ENCODE results near the gene WASHC3. TPM values are rescaled to one million over a fixed set of nuclear protein-coding genes. Genes with fewer than 3 reads are reported as not detected.

The WASHC3 gene
- total RNA-seq, 4 donors from 2014 or later: 39.7 to 63.1 (median 55.0) TPM

GRCh38 chr12:101997102-101997501 is 64.7 kb downstream of the WASHC3 start:
- no peaks in the 10 kb centered on the region for H3K9me3 ChIP-seq
- H3K36me3 ChIP-seq: no peaks in the 10 kb centered on the region
- 93% methylated on average over 5 of the region's 5 CpGs for WGBS
- TF ChIP-seq POLR2AphosphoS5 (IDR thresholded peaks at IDR 0.05): no peak
- no peak for TF ChIP-seq EP300 (IDR thresholded peaks at IDR 0.05)
- no peak for TF ChIP-seq CTCF (IDR thresholded peaks at IDR 0.05)
- no peak for TF ChIP-seq POLR2A (IDR thresholded peaks at IDR 0.05)
- H3K4me3 ChIP-seq: no peak overlapping the region
- no peaks in the 10 kb centered on the region for H3K4me1 ChIP-seq
- H3K27ac ChIP-seq: no peak overlapping the region
- DNase-seq (ENCODE audit: low spot score in 2 of 2): no peak
- no peaks in the 10 kb centered on the region for H3K27me3 ChIP-seq

GRCh38 chr12:101995684-101996083 is 66.1 kb downstream of the WASHC3 start:
- TF ChIP-seq POLR2A (IDR thresholded peaks at IDR 0.05): no peak
- no peak for TF ChIP-seq POLR2AphosphoS5 (IDR thresholded peaks at IDR 0.05)
- TF ChIP-seq EP300 (IDR thresholded peaks at IDR 0.05): no peak
- no peak for TF ChIP-seq CTCF (IDR thresholded peaks at IDR 0.05)
- H3K4me3 ChIP-seq: no peak overlapping the region
- WGBS: 68% methylated on average over 4 of the region's 4 CpGs

GRCh38 chr12:101992091-101992490 is 69.7 kb downstream of the WASHC3 start:
- WGBS: 60% methylated on average over 2 of the region's 2 CpGs
- Histone ChIP-seq H3K27ac (no peak overlapping the region), H3K27me3 (no peaks in the 10 kb centered on the region), H3K4me3 (no peak overlapping the region), H3K36me3 (no peaks in the 10 kb centered on the region), H3K4me1 (no peaks in the 10 kb centered on the region), H3K9me3 (no peaks in the 10 kb centered on the region)
- no peak for DNase-seq (ENCODE audit: low spot score in 2 of 2)
- TF ChIP-seq POLR2A (IDR thresholded peaks at IDR 0.05): no peak
- no peak for TF ChIP-seq POLR2AphosphoS5 (IDR thresholded peaks at IDR 0.05)
- no peak for TF ChIP-seq EP300 (IDR thresholded peaks at IDR 0.05)
- TF ChIP-seq CTCF (IDR thresholded peaks at IDR 0.05): no peak

More at GRCh38 chr12:101995684-101996083, 66.1 kb downstream of the WASHC3 start:
- no peak overlapping the region for H3K27ac ChIP-seq
- DNase-seq (ENCODE audit: low spot score in 2 of 2): no peak
- H3K27me3 ChIP-seq: no peaks in the 10 kb centered on the region
- no peaks in the 10 kb centered on the region for H3K36me3 ChIP-seq
- H3K4me1 ChIP-seq: no peaks in the 10 kb centered on the region
- no peaks in the 10 kb centered on the region for H3K9me3 ChIP-seq

- TF ChIP-seq POLR2A (IDR thresholded peaks at IDR 0.05) (no peak), CTCF (IDR thresholded peaks at IDR 0.05) (no peak), POLR2AphosphoS5 (IDR thresholded peaks at IDR 0.05) (no peak), EP300 (IDR thresholded peaks at IDR 0.05) (no peak)
- DNase-seq (ENCODE audit: low spot score in 2 of 2): no peak
Observed at GRCh38 chr12:101982307-101982706, 79.5 kb downstream of the WASHC3 start.

GRCh38 chr12:101981868-101982267 is 79.9 kb downstream of the WASHC3 start:
- H3K27ac ChIP-seq: no peak overlapping the region
- H3K4me3 ChIP-seq: no peak overlapping the region
- TF ChIP-seq POLR2A (IDR thresholded peaks at IDR 0.05) (no peak), CTCF (IDR thresholded peaks at IDR 0.05) (no peak), EP300 (IDR thresholded peaks at IDR 0.05) (no peak), POLR2AphosphoS5 (IDR thresholded peaks at IDR 0.05) (no peak)
- DNase-seq (ENCODE audit: low spot score in 2 of 2): no peak
- no peaks in the 10 kb centered on the region for H3K27me3 ChIP-seq
- peaks cover 2% of the 10 kb centered on the region for H3K4me1 ChIP-seq
- no peaks in the 10 kb centered on the region for H3K36me3 ChIP-seq
- WGBS: 68% methylated on average over 2 of the region's 2 CpGs
- no peaks in the 10 kb centered on the region for H3K9me3 ChIP-seq

More at GRCh38 chr12:101982307-101982706, 79.5 kb downstream of the WASHC3 start:
- WGBS: 72% methylated on average over 5 of the region's 5 CpGs
- peaks cover 2% of the 10 kb centered on the region for H3K4me1 ChIP-seq
- no peaks in the 10 kb centered on the region for H3K9me3 ChIP-seq
- H3K27ac ChIP-seq: no peak overlapping the region
- H3K27me3 ChIP-seq: no peaks in the 10 kb centered on the region
- no peaks in the 10 kb centered on the region for H3K36me3 ChIP-seq
- no peak overlapping the region for H3K4me3 ChIP-seq

All from suprapubic skin (tissue), 4 donors.